Smooth muscle cell (in vitro differentiated cells): ENCODE results near the gene PCDHGB7. TPM values are rescaled to one million over a fixed set of nuclear protein-coding genes. Genes with fewer than 3 reads are reported as not detected.
"Not testable (repeated sequence)": the region's sequence is repeated elsewhere in the genome, so short reads cannot be mapped to it uniquely, and the experiment has no call there.

ENCODE experiments used
- DNase-seq: peaks from one replicate; lab custom pipeline; 2025; ENCODE audit not compliant: unreplicated experiment; lab: John Stamatoyannopoulos, UW
- H2AFZ ChIP-seq: fragments of 200-600 bp; sonication (generic); 2 replicates; pipeline ENCODE4 v1.6.0; 2016; ENCODE audit warnings: antibody characterized with exemption, low read depth, mild to moderate bottlenecking
- H3F3A ChIP-seq: fragments of 200-600 bp; sonication (generic); 2 replicates; pipeline ENCODE4 v1.6.0; 2017; ENCODE audit warnings: antibody characterized with exemption, low read depth
- H3K27ac ChIP-seq: fragments of 200-600 bp; sonication (generic); 2 replicates; pipeline ENCODE4 v1.5.1; 2016; ENCODE audit warnings: low read depth, mild to moderate bottlenecking
- H3K27me3 ChIP-seq: fragments of 200-600 bp; sonication (generic); 2 replicates; pipeline ENCODE4 v1.6.1; 2016; ENCODE audit warnings: low read depth, mild to moderate bottlenecking
- H3K36me3 ChIP-seq: fragments of 200-600 bp; sonication (generic); 2 replicates; pipeline ENCODE4 v1.5.1; 2016; ENCODE audit warnings: low read depth
- H3K4me1 ChIP-seq: fragments of 200-600 bp; sonication (generic); 2 replicates; pipeline ENCODE4 v1.5.1; 2016; ENCODE audit warnings: low read depth
- H3K4me2 ChIP-seq: fragments of 200-600 bp; sonication (generic); 2 replicates; pipeline ENCODE4 v1.6.0; 2016; ENCODE audit warnings: mild to moderate bottlenecking
- H3K4me3 ChIP-seq: fragments of 200-600 bp; sonication (generic); 2 replicates; pipeline ENCODE4 v1.5.1; 2016; ENCODE audit warnings: mild to moderate bottlenecking
- H3K79me2 ChIP-seq: fragments of 200-600 bp; sonication (generic); 2 replicates; pipeline ENCODE4 v1.6.0; 2016; ENCODE audit warnings: low read depth, mild to moderate bottlenecking
- H3K9ac ChIP-seq: fragments of 200-600 bp; sonication (generic); 2 replicates; pipeline ENCODE4 v1.6.0; 2016; ENCODE audit warnings: low read depth
- H3K9me3 ChIP-seq: fragments of 200-600 bp; sonication (generic); replicated peaks from 2 replicates; pipeline ENCODE4 v1.5.1; 2016; ENCODE audit warnings: low read depth
- H4K20me1 ChIP-seq: fragments of 200-600 bp; sonication (generic); 2 replicates; pipeline ENCODE4 v1.6.0; 2016; ENCODE audit warnings: low read depth
- CTCF ChIP-seq: fragments of 200-600 bp; sonication (generic); IDR thresholded peaks from 2 replicates; pipeline ENCODE4 v1.5.1; 2017; ENCODE audit warnings: borderline replicate concordance, mild to moderate bottlenecking, antibody characterized with exemption; ENCODE audit not compliant: insufficient read depth, poor library complexity, severe bottlenecking
- WGBS: methylation state at CpG from one replicate; pipeline ENCODE4 v1.1.7; 2016; ENCODE audit warnings: low lambda C conversion rate; 5-methylcytosine and 5-hydroxymethylcytosine counted together
- polyA plus RNA-seq: library from polyadenylated mRNA; unstranded; fragments of >200 nt; fragmentation: Nextera tagmentation; extraction: Ambion mirVana; gene quantifications from 2 replicates; pipeline ENCODE4 v1.2.1, GENCODE V29; 2016
- total RNA-seq: library from RNA; depleted of rRNA; stranded (reverse); fragments of >200 nt; gene quantifications from 2 replicates; pipeline ENCODE4 v1.2.3, GENCODE V29; 2014

PCDHGB7 gene
- total and polyA plus RNA-seq, 2 experiments from 2014 or later: 24.6 to 25.3 TPM

DNA sequence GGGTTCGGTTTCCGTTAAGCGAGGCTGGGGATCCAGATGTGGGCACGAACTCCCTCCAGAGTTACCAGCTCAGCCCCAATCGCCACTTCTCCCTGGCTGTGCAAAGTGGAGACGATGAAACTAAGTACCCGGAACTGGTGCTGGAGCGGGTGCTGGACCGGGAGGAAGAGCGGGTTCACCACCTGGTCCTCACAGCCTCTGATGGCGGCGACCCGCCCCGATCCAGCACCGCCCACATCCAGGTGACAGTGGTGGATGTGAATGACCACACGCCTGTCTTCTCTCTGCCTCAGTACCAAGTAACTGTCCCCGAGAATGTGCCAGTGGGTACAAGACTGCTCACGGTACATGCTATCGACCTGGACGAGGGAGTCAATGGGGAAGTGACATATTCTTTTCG, 34.1 kb upstream of the PCDHGB7 start:
- no peak overlapping the region for H2AFZ ChIP-seq
- H3K27me3 ChIP-seq: no peaks in the 10 kb centered on the region
- H4K20me1 ChIP-seq: no peaks in the 10 kb centered on the region
- peaks cover 2% of the 10 kb centered on the region for H3K9me3 ChIP-seq
- no peak overlapping the region for H3K4me2 ChIP-seq
- H3K4me3 ChIP-seq: no peak overlapping the region
- no peaks in the 10 kb centered on the region for H3K36me3 ChIP-seq
- no peaks in the 10 kb centered on the region for H3K79me2 ChIP-seq
- WGBS: 95% methylated on average over 21 of the region's 21 CpGs
- no peak overlapping the region for H3K27ac ChIP-seq
- no peaks in the 10 kb centered on the region for H3F3A ChIP-seq
- DNase-seq: no peak
- TF ChIP-seq CTCF: no peak
- H3K4me1 ChIP-seq: no peaks in the 10 kb centered on the region
- H3K9ac ChIP-seq: no peak overlapping the region

- H3K4me1 ChIP-seq: no peaks in the 10 kb centered on the region
- H3K4me2 ChIP-seq: no peak overlapping the region
- no peaks in the 10 kb centered on the region for H4K20me1 ChIP-seq
- TF ChIP-seq CTCF: no peak
- H3K9ac ChIP-seq: no peak overlapping the region
- DNase-seq: no peak
- H3F3A ChIP-seq: no peaks in the 10 kb centered on the region
- 95% methylated on average over 43 of the region's 43 CpGs for WGBS
- no peaks in the 10 kb centered on the region for H3K79me2 ChIP-seq
- no peak overlapping the region for H2AFZ ChIP-seq
- no peak overlapping the region for H3K4me3 ChIP-seq
- no peaks in the 10 kb centered on the region for H3K36me3 ChIP-seq
- H3K9me3 ChIP-seq: peaks cover 8% of the 10 kb centered on the region
- H3K27ac ChIP-seq: no peak overlapping the region
- no peaks in the 10 kb centered on the region for H3K27me3 ChIP-seq
Observed at GRCh38 chr5:141384471-141385267, 32.8 kb upstream of the PCDHGB7 start.

DNA sequence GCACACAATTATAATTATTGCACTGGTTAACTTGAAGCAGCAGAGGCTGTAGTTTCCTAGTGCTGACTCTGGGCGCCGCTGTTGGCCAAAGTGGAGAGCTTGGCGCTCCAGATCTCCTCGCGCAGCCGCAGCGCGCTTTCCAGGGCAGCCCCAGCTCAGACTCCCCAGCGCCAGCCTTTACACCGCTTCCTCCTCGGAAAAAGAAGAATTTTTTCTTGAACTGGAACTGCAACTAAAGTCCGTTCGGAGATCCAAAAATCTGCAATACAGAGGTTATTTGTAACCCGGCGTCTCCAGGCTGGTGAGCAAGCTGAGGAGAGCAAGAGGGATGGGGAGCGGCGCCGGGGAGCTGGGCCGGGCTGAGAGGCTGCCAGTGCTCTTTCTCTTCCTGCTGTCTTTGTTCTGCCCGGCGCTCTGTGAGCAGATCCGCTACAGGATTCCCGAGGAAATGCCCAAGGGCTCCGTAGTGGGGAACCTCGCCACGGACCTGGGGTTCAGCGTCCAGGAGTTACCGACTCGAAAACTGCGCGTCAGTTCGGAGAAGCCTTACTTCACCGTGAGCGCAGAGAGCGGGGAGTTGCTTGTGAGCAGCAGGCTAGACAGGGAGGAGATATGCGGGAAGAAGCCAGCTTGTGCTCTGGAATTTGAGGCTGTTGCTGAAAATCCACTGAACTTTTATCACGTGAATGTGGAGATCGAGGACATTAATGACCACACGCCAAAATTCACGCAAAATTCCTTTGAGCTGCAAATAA, 29.7 kb upstream of the PCDHGB7 start, which contains the start of gene PCDHGB4:
Gene PCDHGB4 (plus strand): TSS at position 142 of the 755 bp plus-strand sequence. CDS start 187 bp downstream, at position 329.
- H3K9ac ChIP-seq, H3K27ac ChIP-seq, H3F3A ChIP-seq, H3K4me1 ChIP-seq, H3K27me3 ChIP-seq, H4K20me1 ChIP-seq, DNase-seq: not testable (repeated sequence)
- Histone ChIP-seq H2AFZ (peak within 1 kb of the TSS; percentile 87), H3K79me2 (peaks cover 11% of the 10 kb centered on the region), H3K36me3 (peaks cover 29% of the 10 kb centered on the region), H3K4me3 (peak within 1 kb of the TSS; percentile 67), H3K9me3 (peaks cover 39% of the 10 kb centered on the region), H3K4me2 (peak within 1 kb of the TSS; percentile 82)
- TF ChIP-seq CTCF: peak; percentile 71
- WGBS: 22% methylated on average over 22 of the region's 40 CpGs
